Measurements from ENCODE around the gene NCOA4. TPM values are rescaled to one million over a fixed set of nuclear protein-coding genes. Genes with fewer than 3 reads are reported as not detected.

NCOA4 gene
- total RNA-seq, 1 experiment from 2014 or later: 50.6 TPM

GRCh38 chr10:46073564-46073963 lies 43.1 kb upstream of the NCOA4 start:
- intact Hi-C loops (cut with micrococcal nuclease; ENCODE audit: unreplicated experiment): no loop called here
- DNase-seq (ENCODE audit: low spot score): no peak
- TF ChIP-seq CTCF (conservative IDR thresholded peaks at IDR 0.05; ENCODE audit: low read depth, low read length): no peak
- TF ChIP-seq EZH2 (IDR thresholded peaks at IDR 0.05; ENCODE audit: borderline replicate concordance, low read depth, low read length, poor library complexity, severe bottlenecking): no peak

GRCh38 chr10:46070749-46071148 lies 40.3 kb upstream of the NCOA4 start:
- ChIA-PET POLR2A (ENCODE audit: low non-redundant PET) (no interaction called here), CTCF (no interaction called here)
- H3K4me1 ChIP-seq (ENCODE audit: insufficient read depth, low read length, poor library complexity, severe bottlenecking): no peaks in the 10 kb centered on the region
- no peak for DNase-seq (ENCODE audit: low spot score)
- H3K9me3 ChIP-seq (ENCODE audit: low read depth, low read length, poor library complexity, severe bottlenecking): no peaks in the 10 kb centered on the region
- BruUV-seq (replicated peaks): no TSS peak
- H3K27me3 ChIP-seq (replicated peaks; ENCODE audit: insufficient read depth, low read depth, low read length, poor library complexity): no peaks in the 10 kb centered on the region
- H3K27ac ChIP-seq (ENCODE audit: low read depth, low read length, poor library complexity, severe bottlenecking): no peak overlapping the region
- TF ChIP-seq CTCF (conservative IDR thresholded peaks at IDR 0.05; ENCODE audit: low read depth, low read length) (no peak), EZH2 (IDR thresholded peaks at IDR 0.05; ENCODE audit: borderline replicate concordance, low read depth, low read length, poor library complexity, severe bottlenecking) (no peak)
- intact Hi-C loops (cut with micrococcal nuclease; ENCODE audit: unreplicated experiment): no loop called here
- no peaks in the 10 kb centered on the region for H3K36me3 ChIP-seq (ENCODE audit: insufficient read depth, low read length, poor library complexity, severe bottlenecking)
- no peak overlapping the region for H3K4me3 ChIP-seq (ENCODE audit: low read depth, low read length, poor library complexity, severe bottlenecking)

More at GRCh38 chr10:46073564-46073963, 43.1 kb upstream of the NCOA4 start:
- Histone ChIP-seq H3K4me3 (ENCODE audit: low read depth, low read length, poor library complexity, severe bottlenecking) (no peak overlapping the region), H3K4me1 (ENCODE audit: insufficient read depth, low read length, poor library complexity, severe bottlenecking) (no peaks in the 10 kb centered on the region), H3K36me3 (ENCODE audit: insufficient read depth, low read length, poor library complexity, severe bottlenecking) (no peaks in the 10 kb centered on the region), H3K27ac (ENCODE audit: low read depth, low read length, poor library complexity, severe bottlenecking) (no peak overlapping the region), H3K27me3 (replicated peaks; ENCODE audit: insufficient read depth, low read depth, low read length, poor library complexity) (no peaks in the 10 kb centered on the region), H3K9me3 (ENCODE audit: low read depth, low read length, poor library complexity, severe bottlenecking) (no peaks in the 10 kb centered on the region)
- POLR2A ChIA-PET (ENCODE audit: low non-redundant PET): no interaction called here
- no TSS peak for BruUV-seq (replicated peaks)
- CTCF ChIA-PET: no interaction called here

- ChIA-PET POLR2A (ENCODE audit: low non-redundant PET) (no interaction called here), CTCF (no interaction called here)
- no peak for TF ChIP-seq EZH2 (IDR thresholded peaks at IDR 0.05; ENCODE audit: borderline replicate concordance, low read depth, low read length, poor library complexity, severe bottlenecking)
- TF ChIP-seq CTCF (conservative IDR thresholded peaks at IDR 0.05; ENCODE audit: low read depth, low read length): no peak
- Histone ChIP-seq H3K4me3 (ENCODE audit: low read depth, low read length, poor library complexity, severe bottlenecking) (no peak overlapping the region), H3K4me1 (ENCODE audit: insufficient read depth, low read length, poor library complexity, severe bottlenecking) (no peaks in the 10 kb centered on the region), H3K27ac (ENCODE audit: low read depth, low read length, poor library complexity, severe bottlenecking) (no peak overlapping the region), H3K27me3 (replicated peaks; ENCODE audit: insufficient read depth, low read depth, low read length, poor library complexity) (no peaks in the 10 kb centered on the region), H3K9me3 (ENCODE audit: low read depth, low read length, poor library complexity, severe bottlenecking) (no peaks in the 10 kb centered on the region), H3K36me3 (ENCODE audit: insufficient read depth, low read length, poor library complexity, severe bottlenecking) (no peaks in the 10 kb centered on the region)
- intact Hi-C loops (cut with micrococcal nuclease; ENCODE audit: unreplicated experiment): no loop called here
- DNase-seq (ENCODE audit: low spot score): no peak
- BruUV-seq (replicated peaks): no TSS peak
Observed at GRCh38 chr10:46069771-46070463, 39.5 kb upstream of the NCOA4 start.
